GM19240 (cell line): ENCODE measurements around the gene SREK1.
"Not testable (repeated sequence)": the region's sequence is repeated elsewhere in the genome, so short reads cannot be mapped to it uniquely, and the experiment has no call there.

Experiments used
- DNase-seq: peaks from one replicate; pipeline ENCODE4 v3.0.0; 2011; ENCODE audit warnings: low spot score; ENCODE audit not compliant: insufficient read length

SREK1 gene

DNA sequence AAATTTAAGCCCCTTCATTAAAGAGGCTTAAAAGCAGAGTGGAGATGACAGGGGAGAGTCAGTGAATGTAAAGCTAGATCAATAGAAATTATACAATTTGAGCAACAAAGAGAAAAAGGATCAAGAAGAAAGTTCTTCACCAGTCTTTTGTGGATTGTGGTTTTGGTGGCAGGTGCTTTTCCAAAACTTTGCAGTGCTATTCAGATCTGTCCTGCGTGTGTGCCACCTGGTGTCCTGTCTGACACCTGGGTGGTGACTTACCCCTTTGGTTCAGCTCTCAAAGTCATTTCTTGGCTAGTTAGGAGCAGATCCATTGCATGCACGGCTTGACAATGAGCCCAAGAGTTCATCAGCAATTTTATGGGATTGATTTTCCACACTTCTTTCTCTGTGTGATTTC lies 69.4 kb downstream of the SREK1 start:
- DNase-seq, result no peak

DNA sequence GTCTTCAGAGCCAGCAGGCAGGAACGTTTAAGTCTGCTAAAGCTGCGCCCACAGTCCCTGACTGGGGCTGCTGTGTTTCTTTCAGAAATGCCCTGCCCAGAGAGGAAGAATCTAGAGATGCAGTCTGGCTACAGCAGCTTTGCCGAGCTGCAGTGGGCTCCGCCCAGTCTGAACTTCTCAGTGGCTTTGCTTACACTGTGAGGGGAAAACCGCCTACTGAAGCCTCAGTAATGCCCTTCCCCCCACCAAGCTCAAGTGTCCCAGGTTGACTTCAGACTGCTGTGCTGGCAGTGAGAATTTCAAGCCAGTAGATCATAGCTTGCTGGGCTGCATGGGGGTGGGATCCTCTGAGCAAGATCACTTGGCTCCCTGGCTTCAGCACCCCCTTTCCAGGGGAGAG lies 78.4 kb downstream of the SREK1 start:
- no peak for DNase-seq

DNA sequence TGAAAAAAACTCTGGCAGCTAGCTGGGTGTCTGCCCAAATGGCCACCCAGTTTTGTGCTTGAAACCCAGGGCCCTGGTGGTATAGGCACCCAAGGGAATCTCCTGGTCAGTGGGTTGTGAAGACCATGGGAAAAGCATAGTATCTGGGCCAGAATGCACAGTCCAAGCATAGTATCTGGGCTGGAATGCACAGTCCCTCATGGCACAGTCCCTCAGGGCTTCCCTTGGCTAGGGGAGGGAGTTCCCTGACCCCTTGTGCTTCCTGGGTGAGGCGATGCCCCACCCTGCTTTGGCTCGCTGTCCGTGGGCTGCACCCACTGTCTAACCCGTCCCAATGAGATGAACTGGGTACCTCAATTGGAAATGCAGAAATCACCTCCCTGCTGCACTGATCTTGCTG lies 78.8 kb downstream of the SREK1 start:
- not testable (repeated sequence) for DNase-seq

DNA sequence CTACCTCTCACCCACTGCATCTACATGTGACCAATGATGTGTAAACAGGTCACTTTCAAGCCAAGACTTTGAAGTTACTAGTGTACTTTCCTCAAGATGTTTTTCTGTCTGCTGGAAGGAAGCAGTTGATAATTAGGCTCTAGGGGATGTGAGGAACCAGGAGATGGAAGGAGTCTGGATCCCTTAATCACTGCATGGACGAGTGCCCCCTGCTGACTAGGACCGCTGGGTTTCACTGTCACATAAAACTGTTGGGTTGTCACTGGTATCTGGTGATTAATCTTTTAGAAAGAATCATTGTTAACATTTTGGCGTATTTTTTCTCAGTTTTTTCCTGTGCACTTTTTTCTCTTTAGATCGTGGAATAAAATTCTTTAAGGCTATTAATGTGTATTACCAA lies 79.5 kb downstream of the SREK1 start:
- DNase-seq, result no peak

DNA sequence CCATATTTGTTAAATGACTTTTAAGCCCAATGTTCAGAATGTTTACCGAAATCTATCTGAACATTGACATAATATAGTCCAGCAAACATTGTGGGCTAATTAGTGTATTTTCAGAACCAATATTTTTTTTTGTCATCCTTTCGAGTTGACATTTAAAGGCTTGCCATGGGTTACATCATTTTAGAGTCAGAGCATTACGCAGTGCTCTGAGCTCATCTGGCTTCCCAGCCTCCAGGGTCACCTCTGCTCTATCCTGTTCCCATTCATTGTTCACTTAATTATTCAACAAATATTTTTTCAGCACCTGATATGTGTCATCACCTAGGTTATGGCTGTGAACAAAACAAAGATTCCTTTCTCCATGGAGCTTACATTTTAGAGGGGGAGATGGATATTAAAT lies 80.2 kb downstream of the SREK1 start:
- DNase-seq, result no peak

DNA sequence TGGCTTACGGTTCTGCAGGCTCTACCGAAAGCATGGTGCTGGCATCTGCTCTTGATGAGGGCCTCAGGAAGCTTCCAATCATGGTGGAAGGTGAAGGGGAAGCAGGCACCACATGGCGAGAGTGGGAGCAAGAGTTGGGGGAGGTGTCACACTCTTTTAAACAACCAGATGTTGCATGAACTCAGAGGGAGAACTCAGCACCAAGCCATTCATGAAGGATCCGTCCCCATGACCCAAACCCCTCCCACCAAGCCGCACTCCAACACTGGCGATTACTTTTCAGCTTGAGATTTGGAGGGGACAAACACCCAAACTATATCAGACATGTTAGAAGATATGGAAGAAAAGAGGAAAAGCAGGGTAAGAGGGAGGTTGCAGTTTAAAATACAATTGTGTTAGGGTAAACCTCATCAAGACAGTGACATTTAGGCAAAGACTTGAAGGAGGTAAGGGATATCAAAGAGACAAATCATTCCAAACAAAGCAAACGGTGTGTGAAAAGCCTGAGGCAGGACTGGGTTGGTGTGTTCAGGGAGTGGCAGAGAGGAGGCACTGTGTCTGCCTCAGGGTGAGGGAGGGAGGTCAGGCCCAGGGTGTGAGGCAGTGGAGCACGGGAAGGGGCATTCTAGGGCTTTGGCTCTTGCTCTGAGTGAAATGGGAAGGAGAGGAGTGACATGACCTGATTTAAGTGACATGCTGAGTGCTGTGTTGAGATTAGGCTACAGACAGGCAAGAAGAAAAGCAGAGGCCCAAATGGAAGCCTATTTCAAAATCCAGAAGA lies 80.9 kb downstream of the SREK1 start:
- DNase-seq, result no peak

DNA sequence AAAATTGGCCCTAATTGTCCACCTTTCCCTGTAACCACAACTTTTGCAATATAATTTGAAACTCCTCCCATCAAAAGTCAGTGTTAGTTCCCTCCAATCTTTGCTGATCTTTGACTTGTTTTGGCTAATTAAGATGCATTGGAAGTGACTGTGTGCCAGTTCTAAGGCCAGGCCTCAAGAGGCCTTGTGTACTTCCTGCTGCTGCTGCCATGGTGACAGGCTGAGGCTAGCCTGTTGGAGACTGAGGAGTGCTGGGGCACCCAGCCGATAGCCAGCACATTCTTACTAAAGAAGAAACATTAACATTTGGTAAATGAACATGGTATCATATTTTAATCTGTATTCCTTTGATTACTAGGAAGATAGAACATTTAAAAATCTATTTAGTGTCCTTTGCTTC lies 86.5 kb downstream of the SREK1 start:
- DNase-seq, result no peak

DNA sequence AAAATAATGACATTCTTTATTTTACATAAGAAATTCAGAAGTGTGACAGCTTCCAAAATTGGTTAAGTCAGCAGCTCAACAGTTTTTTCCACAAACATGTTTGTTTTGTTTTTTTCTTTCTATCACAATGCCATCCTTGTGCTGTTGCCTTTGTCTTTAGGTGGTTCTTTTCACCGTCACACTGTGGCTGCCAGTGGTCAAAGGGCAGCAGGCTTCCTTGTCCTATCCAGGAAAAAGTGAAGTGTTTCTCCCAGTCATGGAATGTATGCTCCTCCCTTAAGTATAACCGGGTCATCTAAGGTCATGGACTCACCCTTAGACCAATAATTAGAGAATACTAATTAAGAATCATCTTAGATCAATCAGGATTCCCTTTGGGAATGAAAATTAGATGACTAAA lies 87.4 kb downstream of the SREK1 start:
- DNase-seq, result no peak

DNA sequence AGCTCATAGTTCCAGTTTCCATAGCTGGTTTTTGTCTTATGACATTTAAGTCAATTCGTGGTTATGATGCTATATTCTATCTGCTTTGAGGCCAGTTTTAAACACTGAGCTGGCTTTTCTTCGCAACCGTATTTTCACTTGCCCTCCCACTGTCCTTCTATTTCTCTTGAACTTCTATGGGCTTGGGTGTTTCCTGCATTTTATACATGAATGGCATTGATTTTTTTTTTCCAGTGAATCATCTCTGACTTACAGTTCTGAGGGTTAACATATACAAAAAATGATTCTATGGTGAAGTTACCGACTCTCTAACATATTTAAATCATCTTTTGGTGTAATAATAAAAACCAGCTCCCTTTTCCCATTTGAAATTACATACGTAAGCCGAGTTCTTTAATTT lies 88.2 kb downstream of the SREK1 start:
- DNase-seq, result no peak

DNA sequence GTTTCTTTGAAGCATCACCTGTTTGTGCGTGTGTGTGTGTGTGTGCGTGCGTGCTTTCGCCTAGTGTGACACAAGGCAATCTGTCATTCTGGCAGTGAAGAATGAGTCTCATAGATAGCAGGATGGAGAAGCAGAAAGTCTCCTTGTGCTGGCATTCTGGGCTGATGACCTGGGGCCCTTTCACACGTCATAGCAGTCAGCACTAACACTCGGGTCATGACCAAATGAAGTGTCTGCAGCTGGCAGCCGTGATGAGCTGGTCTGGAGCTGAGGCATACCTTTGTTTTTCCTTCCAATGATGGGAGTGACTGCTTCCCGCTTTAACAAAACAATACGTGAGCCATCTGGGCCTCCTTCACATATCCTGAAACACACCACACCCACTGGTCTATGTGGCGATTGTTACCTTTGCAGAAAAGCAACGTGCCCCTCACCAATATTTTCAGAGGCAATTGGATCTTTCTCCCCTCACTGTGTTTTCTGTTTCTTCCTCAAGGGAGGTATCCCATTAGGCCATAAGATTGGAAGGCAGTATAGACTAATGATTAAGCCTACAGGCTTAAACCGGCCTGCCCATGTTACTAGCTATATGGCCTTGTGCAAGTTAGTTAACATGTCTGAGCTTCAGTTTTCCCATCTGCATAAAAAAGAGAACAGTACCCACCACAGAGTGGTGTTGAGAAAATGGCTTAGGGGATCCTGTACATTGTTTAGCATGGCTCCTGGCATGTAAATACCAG lies 88.8 kb downstream of the SREK1 start:
- no peak for DNase-seq
